Measurements from ENCODE around the gene SPCS3.

GRCh38 chr4:176339936-176340761 is 20.4 kb downstream of the SPCS3 start:
- TF ChIP-seq CTCF (tag by site-specific recombination; IDR thresholded peaks at IDR 0.05) = no peak
- no peak for TF ChIP-seq TCF7L2 (IDR thresholded peaks at IDR 0.05; ENCODE audit: borderline replicate concordance, low read depth, low read length)
- no peak for TF ChIP-seq ZBTB44 (tag by site-specific recombination; IDR thresholded peaks at IDR 0.05)
- no peak for TF ChIP-seq ZNF274 (IDR thresholded peaks at IDR 0.05; ENCODE audit: low read length)
- TF ChIP-seq ZNF274 (tag by site-specific recombination; IDR thresholded peaks at IDR 0.05; ENCODE audit: borderline replicate concordance) = no peak
- TF ChIP-seq ZNF121 (tag by site-specific recombination; IDR thresholded peaks at IDR 0.05) = no peak
- TF ChIP-seq ZNF292 (tag by site-specific recombination; IDR thresholded peaks at IDR 0.05; ENCODE audit: borderline replicate concordance, low read depth) = no peak
- no peak for TF ChIP-seq ZNF174 (tag by site-specific recombination; IDR thresholded peaks at IDR 0.05)
- TF ChIP-seq ZNF24 (tag by site-specific recombination; IDR thresholded peaks at IDR 0.05) = no peak
- no peak for TF ChIP-seq ZNF391 (tag by site-specific recombination; IDR thresholded peaks at IDR 0.05; ENCODE audit: borderline replicate concordance, low read depth)
